ENCODE measurements around the gene TMEM178B.

GRCh38 chr7:141268614-141269013 is 194.8 kb downstream of the TMEM178B start:
- TF ChIP-seq CTCF (IDR thresholded peaks at IDR 0.05) (no peak), POLR2A (IDR thresholded peaks at IDR 0.05) (no peak)

Data from lower leg skin (tissue), 3 donors.